HG02763 (cell line): Measurements from ENCODE around the gene POLRMT.
A peak's percentile ranks its signal among the peaks of the same experiment; 100 is the strongest.

Experiments
- ATAC-seq: cut with Tn5 transposase; IDR thresholded peaks from one replicate; pipeline ENCODE4 v1.9.1; 2021; ENCODE audit warnings: mild to moderate bottlenecking, moderate library complexity; ENCODE audit not compliant: unreplicated experiment

The POLRMT gene

GRCh38 chr19:648305-648704 lies 15.0 kb upstream of the POLRMT start:
- ATAC-seq: no peak

- no peak for ATAC-seq
These were observed 14.4 kb upstream of the POLRMT start for GRCh38 chr19:647566-648284.

GRCh38 chr19:646779-647565 lies 13.6 kb upstream of the POLRMT start:
- no peak for ATAC-seq

GRCh38 chr19:645912-646778 lies 12.8 kb upstream of the POLRMT start:
- ATAC-seq: no peak

- ATAC-seq: no peak
These were observed 11.5 kb upstream of the POLRMT start for GRCh38 chr19:644789-645188.

- no peak for ATAC-seq
These were observed 11.0 kb upstream of the POLRMT start for GRCh38 chr19:644363-644762.

- ATAC-seq: no peak
These were observed 10.4 kb upstream of the POLRMT start for GRCh38 chr19:643736-644135.

GRCh38 chr19:642767-643727 lies 9.7 kb upstream of the POLRMT start:
- ATAC-seq: no peak

- no peak for ATAC-seq
These were observed 8.4 kb upstream of the POLRMT start for GRCh38 chr19:641702-642101.

GRCh38 chr19:640606-641189 lies 7.4 kb upstream of the POLRMT start:
- ATAC-seq: no peak

GRCh38 chr19:640161-640558 lies 6.8 kb upstream of the POLRMT start:
- no peak for ATAC-seq

- peak; percentile 55 for ATAC-seq
These were observed 6.2 kb upstream of the POLRMT start, which contains the start of gene FGF22 for GRCh38 chr19:639253-640160. Gene FGF22, plus strand, starts transcription at chr19:639879. Its CDS starts 47 bp downstream, at chr19:639926.

GRCh38 chr19:638906-639252 lies 5.5 kb upstream of the POLRMT start:
- ATAC-seq: no peak

- no peak for ATAC-seq
These were observed 1.8 kb upstream of the POLRMT start for GRCh38 chr19:634975-635652.

- no peak for ATAC-seq
These were observed 676 bp upstream of the POLRMT start for GRCh38 chr19:633786-634639.

- ATAC-seq: peak; percentile 17
These were observed 714 bp downstream of the POLRMT start for GRCh38 chr19:632579-633067.
